Caco-2 (cell line): ENCODE results near the gene GPR61. TPM values are rescaled to one million over a fixed set of nuclear protein-coding genes. Genes with fewer than 3 reads are reported as not detected.

Experiments used
- BruUV-seq: library from RNA; stranded (reverse); fragments of 400-500 nt; replicated peaks from 2 replicates; lab custom pipeline; 2021; lab: Mats Ljungman, UMichigan
- CTCF ChIA-PET: fragments of 300-600 bp; sonication (Branson Sonifier 250); formaldehyde crosslinking; loops from one replicate; lab custom pipeline; 2022; ENCODE audit warnings: antibody characterized with exemption; lab: Charles Lee
- POLR2A ChIA-PET: fragments of 300-600 bp; sonication (Branson Sonifier 250); formaldehyde crosslinking; loops from one replicate; lab custom pipeline; 2022; ENCODE audit warnings: antibody characterized with exemption; lab: Charles Lee
- DNase-seq, 2 experiments: peaks; one replicate each; pipeline versions ENCODE4 v3.0.0 to v3.0.0-alpha.2; 2020 to 2022
- H3K27me3 ChIP-seq: replicated peaks from 2 replicates; pipeline ENCODE4 v1.6.0; 2011; ENCODE audit warnings: low read length; ENCODE audit not compliant: control insufficient read depth, insufficient read depth
- H3K36me3 ChIP-seq: 2 replicates; pipeline ENCODE4 v1.5.1; 2011; ENCODE audit warnings: low read length; ENCODE audit not compliant: control insufficient read depth, insufficient read depth
- H3K4me1 ChIP-seq: fragments of 250-450 bp; sonication (Bioruptor Pico); 2 replicates; pipeline ENCODE4 v1.5.1; 2020; ENCODE audit warnings: mild to moderate bottlenecking
- H3K4me3 ChIP-seq: 2 replicates; pipeline ENCODE4 v1.5.1; 2011; ENCODE audit warnings: low read depth, mild to moderate bottlenecking, control low read depth, low read length
- H3K9me3 ChIP-seq: fragments of 250-450 bp; sonication (Bioruptor Pico); 2 replicates; pipeline ENCODE4 v1.5.1; 2020; ENCODE audit warnings: mild to moderate bottlenecking, moderate library complexity
- H3K27ac Mint-ChIP-seq: one replicate; pipeline ENCODE4 v1.8.0; 2022; ENCODE audit warnings: mixed read lengths; ENCODE audit not compliant: unreplicated experiment
- H3K27me3 Mint-ChIP-seq: one replicate; pipeline ENCODE4 v1.8.0; 2022; ENCODE audit warnings: mixed read lengths; ENCODE audit not compliant: insufficient read depth, unreplicated experiment
- H3K36me3 Mint-ChIP-seq: one replicate; pipeline ENCODE4 v1.8.0; 2022; ENCODE audit warnings: mild to moderate bottlenecking, mixed read lengths; ENCODE audit not compliant: insufficient read depth, unreplicated experiment
- H3K4me1 Mint-ChIP-seq: one replicate; pipeline ENCODE4 v1.8.0; 2022; ENCODE audit warnings: low read depth, mixed read lengths; ENCODE audit not compliant: unreplicated experiment
- H3K4me3 Mint-ChIP-seq: one replicate; pipeline ENCODE4 v1.8.0; 2022; ENCODE audit warnings: mild to moderate bottlenecking, moderate library complexity, mixed read lengths; ENCODE audit not compliant: unreplicated experiment
- H3K9me3 Mint-ChIP-seq: one replicate; pipeline ENCODE4 v1.8.0; 2022; ENCODE audit warnings: mixed read lengths; ENCODE audit not compliant: unreplicated experiment
- intact Hi-C: fragments of 100-400 bp; cut with micrococcal nuclease; formaldehyde crosslinking; loops from one replicate; pipeline ENCODE4 v1.10.0; 2022; ENCODE audit not compliant: unreplicated experiment
- total RNA-seq: library from RNA; stranded (reverse); gene quantifications from 2 replicates; pipeline ENCODE4 v1.2.3, GENCODE V29; 2022
- TF ChIP-seq, protein P1 (sequence below), 2 experiments: fragments of 200-600 bp in 1 of 2; IDR thresholded peaks; 1 replicate in 1 of 2; 2 replicates in 1 of 2; pipeline versions ENCODE4 v1.5.1 to v1.8.0; 2011 to 2022; ENCODE audit warnings: antibody characterized with exemption in 1 of 2, control low read depth in 1 of 2, inconsistent platforms in 1 of 2, low read depth in 1 of 2, low read length in 1 of 2, mild to moderate bottlenecking in 1 of 2, moderate library complexity in 1 of 2; ENCODE audit not compliant: insufficient read depth in 1 of 2, severe bottlenecking in 1 of 2, unreplicated experiment in 1 of 2

Gene GPR61
- total RNA-seq, 1 experiment from 2014 or later = not detected

DNA sequence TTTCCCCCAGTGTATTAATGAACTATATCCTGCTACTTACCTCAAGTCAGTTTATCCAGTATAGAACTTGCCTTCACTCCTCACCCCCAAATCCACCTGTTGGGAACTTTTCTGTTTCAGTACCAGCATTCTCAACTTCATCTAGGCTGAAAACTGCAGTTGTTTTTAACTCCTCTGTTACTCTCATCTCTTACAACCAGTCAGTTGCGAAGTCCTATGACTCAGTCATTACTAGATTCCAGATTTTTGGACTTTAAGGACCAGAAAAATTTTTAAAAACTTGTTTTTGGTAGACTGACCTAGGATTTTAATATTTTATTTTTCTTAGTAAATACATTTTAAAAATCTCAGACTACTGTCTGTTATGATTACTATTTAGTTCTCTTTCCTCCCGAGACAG, 16.9 kb downstream of the GPR61 start:
- H3K4me3 Mint-ChIP-seq = no peak overlapping the region
- CTCF ChIA-PET = no interaction called here
- H3K4me1 Mint-ChIP-seq = peaks cover 2% of the 10 kb centered on the region
- H3K9me3 ChIP-seq = no peaks in the 10 kb centered on the region
- POLR2A ChIA-PET = no interaction called here
- TF ChIP-seq, protein P1, sequence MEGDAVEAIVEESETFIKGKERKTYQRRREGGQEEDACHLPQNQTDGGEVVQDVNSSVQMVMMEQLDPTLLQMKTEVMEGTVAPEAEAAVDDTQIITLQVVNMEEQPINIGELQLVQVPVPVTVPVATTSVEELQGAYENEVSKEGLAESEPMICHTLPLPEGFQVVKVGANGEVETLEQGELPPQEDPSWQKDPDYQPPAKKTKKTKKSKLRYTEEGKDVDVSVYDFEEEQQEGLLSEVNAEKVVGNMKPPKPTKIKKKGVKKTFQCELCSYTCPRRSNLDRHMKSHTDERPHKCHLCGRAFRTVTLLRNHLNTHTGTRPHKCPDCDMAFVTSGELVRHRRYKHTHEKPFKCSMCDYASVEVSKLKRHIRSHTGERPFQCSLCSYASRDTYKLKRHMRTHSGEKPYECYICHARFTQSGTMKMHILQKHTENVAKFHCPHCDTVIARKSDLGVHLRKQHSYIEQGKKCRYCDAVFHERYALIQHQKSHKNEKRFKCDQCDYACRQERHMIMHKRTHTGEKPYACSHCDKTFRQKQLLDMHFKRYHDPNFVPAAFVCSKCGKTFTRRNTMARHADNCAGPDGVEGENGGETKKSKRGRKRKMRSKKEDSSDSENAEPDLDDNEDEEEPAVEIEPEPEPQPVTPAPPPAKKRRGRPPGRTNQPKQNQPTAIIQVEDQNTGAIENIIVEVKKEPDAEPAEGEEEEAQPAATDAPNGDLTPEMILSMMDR (IDR thresholded peaks at IDR 0.05; ENCODE audit: insufficient read depth in 1 of 2, low read depth in 1 of 2, low read length in 1 of 2, severe bottlenecking in 1 of 2, unreplicated experiment in 1 of 2) = no peak
- BruUV-seq = no TSS peak
- no peak for DNase-seq
- H3K36me3 Mint-ChIP-seq = no peaks in the 10 kb centered on the region
- H3K27ac Mint-ChIP-seq = no peak overlapping the region
- no peaks in the 10 kb centered on the region for H3K9me3 Mint-ChIP-seq
- no peaks in the 10 kb centered on the region for H3K4me1 ChIP-seq
- H3K27me3 Mint-ChIP-seq = no peaks in the 10 kb centered on the region
- no peaks in the 10 kb centered on the region for H3K27me3 ChIP-seq
- H3K4me3 ChIP-seq = no peak overlapping the region
- H3K36me3 ChIP-seq = no peaks in the 10 kb centered on the region
- intact Hi-C loops = no loop called here

DNA sequence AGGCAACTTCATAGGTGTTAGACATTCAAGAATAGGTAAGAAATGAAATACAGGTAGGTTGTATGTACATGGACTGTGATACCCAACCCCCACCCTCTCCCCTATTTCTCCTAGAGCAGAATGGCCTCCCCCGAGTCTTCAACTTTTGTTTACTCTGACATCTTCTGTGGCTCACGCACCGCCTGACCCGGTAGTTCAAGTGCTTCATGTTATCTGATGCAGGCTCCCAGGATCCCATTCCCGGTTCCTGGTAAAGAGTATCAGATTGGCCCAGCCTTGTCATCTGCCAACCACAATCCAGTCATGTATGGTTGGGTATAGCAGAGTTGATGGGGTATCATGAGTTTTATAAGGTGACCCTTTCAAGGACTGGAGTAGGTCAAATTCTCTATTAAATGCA, 17.8 kb downstream of the GPR61 start:
- TF ChIP-seq, protein P1 (IDR thresholded peaks at IDR 0.05; ENCODE audit: insufficient read depth in 1 of 2, low read depth in 1 of 2, low read length in 1 of 2, severe bottlenecking in 1 of 2, unreplicated experiment in 1 of 2) = no peak
- no peak overlapping the region for H3K4me3 ChIP-seq
- no peak for DNase-seq
- peaks cover 7% of the 10 kb centered on the region for H3K4me1 Mint-ChIP-seq
- no peak overlapping the region for H3K4me3 Mint-ChIP-seq
- no TSS peak for BruUV-seq
- no peaks in the 10 kb centered on the region for H3K27me3 Mint-ChIP-seq
- CTCF ChIA-PET = interaction anchor here (1.1 kb wide), 1 partner anchor 82 kb away, joined by 3 read pairs; no protein-coding TSS in a partner anchor
- no peaks in the 10 kb centered on the region for H3K4me1 ChIP-seq
- H3K9me3 ChIP-seq = no peaks in the 10 kb centered on the region
- POLR2A ChIA-PET = no interaction called here
- no peaks in the 10 kb centered on the region for H3K9me3 Mint-ChIP-seq
- H3K27ac Mint-ChIP-seq = no peak overlapping the region
- no peaks in the 10 kb centered on the region for H3K36me3 Mint-ChIP-seq
- intact Hi-C loops = no loop called here
- H3K27me3 ChIP-seq = no peaks in the 10 kb centered on the region
- no peaks in the 10 kb centered on the region for H3K36me3 ChIP-seq

DNA sequence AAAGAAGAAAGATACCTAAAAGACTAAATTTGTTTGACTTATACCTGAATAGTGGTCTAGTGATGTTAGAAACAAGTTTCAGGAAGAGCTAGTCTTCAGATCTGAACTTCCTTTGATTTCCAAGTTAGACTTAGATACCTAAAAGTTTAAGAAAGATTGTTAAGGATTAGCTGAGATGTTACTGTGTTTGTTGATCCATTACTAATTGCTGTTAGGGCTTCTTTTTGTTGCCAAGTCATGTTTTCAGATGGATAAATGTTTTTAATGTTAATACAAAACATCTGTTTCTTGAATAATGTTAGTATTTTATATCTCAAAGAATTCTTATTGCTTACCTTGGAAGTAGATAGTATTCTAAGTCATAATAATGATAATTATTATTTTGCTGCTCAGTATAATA, 20.3 kb downstream of the GPR61 start:
- Mint-ChIP-seq H3K9me3 (no peaks in the 10 kb centered on the region), H3K4me1 (peaks cover 15% of the 10 kb centered on the region), H3K27ac (no peak overlapping the region), H3K4me3 (no peak overlapping the region), H3K36me3 (no peaks in the 10 kb centered on the region), H3K27me3 (no peaks in the 10 kb centered on the region)
- H3K4me3 ChIP-seq = no peak overlapping the region
- CTCF ChIA-PET = no interaction called here
- DNase-seq = no peak
- no peaks in the 10 kb centered on the region for H3K27me3 ChIP-seq
- H3K9me3 ChIP-seq = no peaks in the 10 kb centered on the region
- H3K4me1 ChIP-seq = peaks cover 9% of the 10 kb centered on the region; the same call in 1 of the 2 replicates
- POLR2A ChIA-PET = no interaction called here
- intact Hi-C loops = no loop called here
- BruUV-seq = no TSS peak
- no peaks in the 10 kb centered on the region for H3K36me3 ChIP-seq
- TF ChIP-seq, protein P1 (IDR thresholded peaks at IDR 0.05; ENCODE audit: insufficient read depth in 1 of 2, low read depth in 1 of 2, low read length in 1 of 2, severe bottlenecking in 1 of 2, unreplicated experiment in 1 of 2) = no peak
